ENCODE measurements around the gene BGLAP. TPM values are rescaled to one million over a fixed set of nuclear protein-coding genes. Genes with fewer than 3 reads are reported as not detected.

The BGLAP gene
- not detected in 2 replicates for total RNA-seq

DNA sequence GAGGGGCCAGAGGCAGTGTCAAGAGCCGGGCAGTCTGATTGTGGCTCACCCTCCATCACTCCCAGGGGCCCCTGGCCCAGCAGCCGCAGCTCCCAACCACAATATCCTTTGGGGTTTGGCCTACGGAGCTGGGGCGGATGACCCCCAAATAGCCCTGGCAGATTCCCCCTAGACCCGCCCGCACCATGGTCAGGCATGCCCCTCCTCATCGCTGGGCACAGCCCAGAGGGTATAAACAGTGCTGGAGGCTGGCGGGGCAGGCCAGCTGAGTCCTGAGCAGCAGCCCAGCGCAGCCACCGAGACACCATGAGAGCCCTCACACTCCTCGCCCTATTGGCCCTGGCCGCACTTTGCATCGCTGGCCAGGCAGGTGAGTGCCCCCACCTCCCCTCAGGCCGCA is at the start of gene BGLAP:
BGLAP (plus strand) TSS at position 259 of the 400 bp plus-strand sequence; CDS start at position 307, 48 bp downstream.

GRCh38 chr1:156193488-156194299 is 48.3 kb upstream of the BGLAP start, which contains the start of gene SLC25A44:
Gene SLC25A44, plus strand, starts transcription at chr1:156194104. Its CDS starts 5,744 bp downstream, at chr1:156199848.

DNA sequence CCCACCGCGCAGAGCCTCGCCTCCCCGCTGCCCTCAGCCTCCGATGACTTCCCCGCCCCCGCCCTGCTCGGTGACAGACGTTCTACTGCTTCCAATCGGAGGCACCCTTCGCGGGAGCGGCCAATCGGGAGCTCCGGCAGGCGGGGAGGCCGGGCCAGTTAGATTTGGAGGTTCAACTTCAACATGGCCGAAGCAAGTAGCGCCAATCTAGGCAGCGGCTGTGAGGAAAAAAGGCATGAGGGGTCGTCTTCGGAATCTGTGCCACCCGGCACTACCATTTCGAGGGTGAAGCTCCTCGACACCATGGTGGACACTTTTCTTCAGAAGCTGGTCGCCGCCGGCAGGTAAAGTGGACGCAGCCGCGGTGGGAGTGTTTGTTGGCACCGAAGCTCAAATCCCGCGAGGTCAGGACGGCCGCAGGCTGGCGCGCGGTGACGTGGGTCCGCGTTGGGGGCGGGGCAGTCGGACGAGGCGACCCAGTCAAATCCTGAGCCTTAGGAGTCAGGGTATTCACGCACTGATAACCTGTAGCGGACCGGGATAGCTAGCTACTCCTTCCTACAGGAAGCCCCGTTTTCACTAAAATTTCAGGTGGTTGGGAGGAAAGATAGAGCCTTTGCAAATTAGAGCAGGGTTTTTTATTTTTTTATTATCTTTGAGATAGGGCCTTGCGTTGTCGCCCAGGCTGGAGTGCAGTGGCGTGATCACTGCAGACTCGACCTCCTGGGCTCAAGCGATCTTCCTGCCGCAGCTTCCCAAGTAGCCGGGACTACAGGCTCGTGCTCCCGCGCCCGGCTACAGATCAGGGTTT is 28.9 kb upstream of the BGLAP start, which contains the start of gene PMF1:
PMF1 (plus strand) TSS at position 175 of the 811 bp plus-strand sequence; CDS start at position 184, 9 bp downstream.

DNA sequence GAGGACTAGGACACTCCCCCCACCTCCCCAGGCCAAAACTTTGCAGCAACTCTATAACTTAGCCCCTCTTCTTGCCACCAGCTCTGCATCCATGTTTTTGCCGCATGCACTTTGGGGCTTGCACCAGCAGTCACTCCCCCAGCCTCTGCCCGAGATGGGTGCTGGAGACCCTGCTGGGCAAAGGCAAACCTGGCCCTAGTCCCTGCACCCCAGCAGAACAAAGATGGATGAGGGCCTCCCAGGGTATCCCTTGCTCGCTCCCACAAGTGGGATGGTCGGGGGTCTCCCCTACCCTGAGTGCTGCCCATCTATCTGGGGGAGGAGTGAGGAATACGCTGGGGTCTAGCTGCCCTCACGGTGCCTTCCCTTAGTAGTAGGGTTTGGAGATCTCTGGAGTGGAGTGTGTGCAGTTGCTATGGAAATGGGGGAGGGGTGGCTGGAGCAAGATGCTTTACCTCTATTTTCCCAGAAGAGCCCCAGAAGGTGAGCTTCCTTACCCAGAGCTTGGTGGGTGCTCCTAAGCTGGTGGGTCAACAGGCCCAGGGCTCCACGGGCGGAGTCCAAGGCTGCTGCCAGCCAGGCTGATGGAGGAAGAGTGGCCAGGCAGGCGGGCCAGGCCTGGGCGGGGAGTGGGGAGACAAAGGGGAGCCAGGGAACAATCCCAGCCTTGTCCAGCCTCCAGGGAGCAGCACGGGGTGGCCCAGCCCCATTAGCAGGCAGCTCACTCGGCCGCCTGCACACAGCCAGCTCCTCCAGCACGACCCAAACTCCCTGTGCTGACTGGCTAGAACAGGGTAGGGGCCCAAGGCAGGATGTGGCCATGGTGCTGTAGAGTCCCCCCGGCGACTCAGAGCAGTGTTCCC is 5.7 kb downstream of the BGLAP start, which contains the start of gene PAQR6:
PAQR6 (minus strand) TSS at position 597 of the 863 bp plus-strand sequence. CDS start 1,325 bp downstream, outside the sequence.

DNA sequence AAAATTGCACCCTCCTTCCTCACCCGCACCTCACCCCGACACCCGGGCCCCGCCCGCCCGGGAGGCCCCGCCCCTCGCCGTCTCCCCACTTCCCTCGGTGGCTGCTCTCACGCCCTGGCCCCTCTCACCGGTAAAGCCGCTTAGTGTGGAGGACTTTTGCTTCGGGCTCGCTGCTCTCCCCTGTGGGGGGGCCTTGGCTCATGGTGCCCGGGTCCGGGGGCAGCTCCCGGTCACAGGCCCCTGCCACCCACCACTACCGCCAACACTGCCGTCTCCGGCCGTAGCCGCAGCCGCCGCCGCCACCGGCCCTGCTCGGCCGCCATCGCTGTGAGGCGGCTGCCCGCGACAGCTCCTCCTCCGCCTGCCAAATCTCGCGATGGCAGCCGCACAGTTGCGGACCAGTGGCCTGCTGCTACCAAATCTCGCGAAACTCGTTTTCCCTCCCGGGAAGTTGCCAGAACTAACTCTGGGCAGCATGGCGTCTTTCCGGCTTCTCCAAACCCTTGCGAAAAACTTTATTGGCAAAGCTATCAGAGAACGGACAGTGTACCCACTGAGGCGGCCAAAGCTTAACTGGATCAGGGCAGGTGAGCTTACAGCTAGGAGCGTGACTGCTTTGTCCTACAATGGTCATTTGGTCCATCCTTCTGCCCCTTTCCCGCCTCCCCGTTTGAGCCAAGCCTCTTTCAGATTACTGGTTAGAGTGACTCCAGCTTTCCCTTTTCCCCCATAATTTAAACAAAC is 40.7 kb downstream of the BGLAP start, which contains the start of gene SMG5:
SMG5 (minus strand) TSS at position 347 of the 744 bp plus-strand sequence; CDS start at position 202, 145 bp downstream.

DNA sequence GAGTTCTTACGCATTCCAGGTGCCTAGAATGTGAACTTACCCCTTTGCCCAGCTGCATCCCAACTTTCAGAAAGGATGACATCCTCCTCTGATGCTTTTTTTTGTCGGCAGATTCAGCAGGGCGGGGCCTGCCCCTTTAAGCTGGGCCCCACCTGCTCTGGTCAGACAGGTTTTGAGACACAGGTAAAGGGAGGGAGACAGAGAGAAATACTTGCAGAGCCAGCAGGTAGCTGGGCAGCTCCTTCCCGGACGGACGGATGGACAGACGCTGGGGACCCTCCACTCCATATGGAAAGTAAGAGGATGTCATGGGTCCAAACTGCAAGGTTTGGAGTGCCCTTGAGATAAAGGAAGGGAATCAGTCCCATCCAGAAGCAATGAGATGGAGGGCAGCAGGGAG is 42.1 kb downstream of the BGLAP start, which contains the start of gene TMEM79:
TMEM79 (plus strand) TSS at position 214 of the 400 bp plus-strand sequence. CDS start 902 bp downstream, outside the sequence.

Other genes starting within 250 kb of the BGLAP start
- gene SSR2, start 221.2 kb upstream of the BGLAP start, total RNA-seq: 460 and 503 TPM in 2 replicates
- gene UBQLN4, start 188.4 kb upstream of the BGLAP start, total RNA-seq: 30.1 and 30.8 TPM in 2 replicates
- 93.0 and 94.1 TPM in 2 replicates for gene LAMTOR2, start 187.4 kb upstream of the BGLAP start, total RNA-seq
- gene RAB25, start 181.0 kb upstream of the BGLAP start, total RNA-seq: not detected in 2 replicates
- 1.8 and 2.8 TPM in 2 replicates for gene MEX3A, start 159.7 kb upstream of the BGLAP start, total RNA-seq
- gene LMNA, start 127.5 kb upstream of the BGLAP start, total RNA-seq: 1,062 and 1,120 TPM in 2 replicates
- gene SEMA4A, start 88.6 kb upstream of the BGLAP start, total RNA-seq: 0.49 and 1.1 TPM in 2 replicates
- gene SLC25A44, start 48.1 kb upstream of the BGLAP start, total RNA-seq: 15.1 and 17.5 TPM in 2 replicates
- gene PMF1, start 29.2 kb upstream of the BGLAP start, total RNA-seq: 102 and 103 TPM in 2 replicates
- gene PAQR6, start 5.9 kb downstream of the BGLAP start, total RNA-seq: 0.20 TPM in 1 of 2 replicates, not detected in the other
- 72.1 and 76.0 TPM in 2 replicates for gene SMG5, start 40.6 kb downstream of the BGLAP start, total RNA-seq
- 1.6 and 2.3 TPM in 2 replicates for gene TMEM79, start 42.1 kb downstream of the BGLAP start, total RNA-seq
- gene GLMP, start 53.5 kb downstream of the BGLAP start, total RNA-seq: 105 and 123 TPM in 2 replicates
- not detected in 2 replicates for gene VHLL, start 57.1 kb downstream of the BGLAP start, total RNA-seq
- gene CCT3, start 96.1 kb downstream of the BGLAP start, total RNA-seq: 398 and 431 TPM in 2 replicates
- 2.4 TPM in 1 of 2 replicates, not detected in the other for gene TSACC, start 96.3 kb downstream of the BGLAP start, total RNA-seq
- gene RHBG, start 127.0 kb downstream of the BGLAP start, total RNA-seq: not detected in 2 replicates